Activated naive CD8-positive, alpha-beta T cell treated with anti-CD3 and anti-CD28 coated beads, Interleukin-2, amount 10 ng/mL, durations not matched to agents 7 days and 5 days (primary cell): ENCODE results near the gene APOBEC3G. TPM values are rescaled to one million over a fixed set of nuclear protein-coding genes. Genes with fewer than 3 reads are reported as not detected.
"Not testable (repeated sequence)": the region's sequence is repeated elsewhere in the genome, so short reads cannot be mapped to it uniquely, and the experiment has no call there.

Experiments
- ATAC-seq: fragments of 150-1000 bp; cut with Tn5 transposase; one replicate; pipeline ENCODE4 v1.10.0; 2021; ENCODE audit warnings: low read depth, moderate library complexity
- POLR2A ChIA-PET: fragments of 350-600 bp; sonication (Branson Sonifier 250); formaldehyde crosslinking; loops from one replicate; lab custom pipeline; 2021; ENCODE audit warnings: antibody characterized with exemption; lab: Charles Lee
- DNase-seq: peaks from one replicate; pipeline ENCODE4 v3.0.0; 2021
- H3K27ac Mint-ChIP-seq: one replicate; pipeline ENCODE4 v1.8.0; 2022; ENCODE audit warnings: mild to moderate bottlenecking, mixed read lengths
- H3K27me3 Mint-ChIP-seq: one replicate; pipeline ENCODE4 v1.8.0; 2022; ENCODE audit warnings: mild to moderate bottlenecking, moderate library complexity, mixed read lengths
- H3K36me3 Mint-ChIP-seq: one replicate; pipeline ENCODE4 v1.8.0; 2021; ENCODE audit warnings: mild to moderate bottlenecking, mixed read lengths
- H3K4me1 Mint-ChIP-seq: one replicate; pipeline ENCODE4 v1.8.0; 2021; ENCODE audit warnings: mixed read lengths
- H3K4me3 Mint-ChIP-seq: one replicate; pipeline ENCODE4 v1.8.0; 2022; ENCODE audit warnings: mild to moderate bottlenecking, moderate library complexity, mixed read lengths
- H3K9me3 Mint-ChIP-seq: one replicate; pipeline ENCODE4 v1.8.0; 2021; ENCODE audit warnings: mixed read lengths
- total RNA-seq, 2 experiments: library from RNA; stranded (reverse); gene quantifications; one replicate each; pipeline ENCODE4 v1.2.3, GENCODE V29; 2021

APOBEC3G gene
- 100 to 1,000 TPM; 116 to 118 TPM for total RNA-seq

- POLR2A ChIA-PET, result interaction anchor here (1.0 to 2.5 kb wide), 4 partner anchors 13 to 57 kb away, joined by 3 to 14 read pairs (median 7); no protein-coding TSS in a partner anchor
- not testable (repeated sequence) for H3K27me3 Mint-ChIP-seq, H3K9me3 Mint-ChIP-seq
- H3K4me3 Mint-ChIP-seq, result peak within 1 kb of the TSS; percentile 96
- peaks cover 29% of the 10 kb centered on the region for H3K36me3 Mint-ChIP-seq
- DNase-seq, result peak; percentile 68
- ATAC-seq, result peak; percentile 99
- H3K4me1 Mint-ChIP-seq, result peaks cover 38% of the 10 kb centered on the region
- peak within 1 kb of the TSS; percentile 94 for H3K27ac Mint-ChIP-seq
Measured at GRCh38 chr22:39077026-39077840, at the start of gene APOBEC3G. Gene APOBEC3G, plus strand, starts transcription at chr22:39077275. Its CDS starts 87 bp downstream, at chr22:39077362.

GRCh38 chr22:39027717-39028116, 49.4 kb upstream of the APOBEC3G start:
- Mint-ChIP-seq H3K4me3 (no peak overlapping the region), H3K36me3 (peaks cover 12% of the 10 kb centered on the region), H3K9me3 (no peaks in the 10 kb centered on the region), H3K4me1 (peaks cover 32% of the 10 kb centered on the region), H3K27me3 (no peaks in the 10 kb centered on the region), H3K27ac (peak overlapping the region; percentile 71)
- no peak for DNase-seq
- ATAC-seq, result no peak
- POLR2A ChIA-PET, result interaction anchor here (0.9 kb wide), 1 partner anchor 12 kb away, joined by 3 read pairs; no protein-coding TSS in a partner anchor

- DNase-seq, result no peak
- H3K9me3 Mint-ChIP-seq, result no peaks in the 10 kb centered on the region
- POLR2A ChIA-PET, result interaction anchor here (0.9 kb wide), 1 partner anchor 12 kb away, joined by 3 read pairs; no protein-coding TSS in a partner anchor
- no peak overlapping the region for H3K4me3 Mint-ChIP-seq
- H3K27ac Mint-ChIP-seq, result no peak overlapping the region
- peaks cover 16% of the 10 kb centered on the region for H3K36me3 Mint-ChIP-seq
- ATAC-seq, result no peak
- no peaks in the 10 kb centered on the region for H3K27me3 Mint-ChIP-seq
- H3K4me1 Mint-ChIP-seq, result peaks cover 32% of the 10 kb centered on the region
Measured at GRCh38 chr22:39028281-39028680, 48.8 kb upstream of the APOBEC3G start.

GRCh38 chr22:39029227-39029626, 47.8 kb upstream of the APOBEC3G start:
- Mint-ChIP-seq H3K4me1 (peaks cover 25% of the 10 kb centered on the region), H3K36me3 (peaks cover 13% of the 10 kb centered on the region), H3K27me3 (no peaks in the 10 kb centered on the region), H3K9me3 (no peaks in the 10 kb centered on the region), H3K27ac (no peak overlapping the region), H3K4me3 (no peak overlapping the region)
- ATAC-seq (no peak), DNase-seq (no peak)
- POLR2A ChIA-PET, result no interaction called here

- Mint-ChIP-seq H3K27ac (no peak overlapping the region), H3K27me3 (no peaks in the 10 kb centered on the region), H3K36me3 (peaks cover 13% of the 10 kb centered on the region), H3K4me3 (no peak overlapping the region), H3K4me1 (peaks cover 12% of the 10 kb centered on the region), H3K9me3 (no peaks in the 10 kb centered on the region)
- ATAC-seq, result no peak
- DNase-seq, result no peak
- POLR2A ChIA-PET, result interaction anchor here (1.1 kb wide), 1 partner anchor 9 kb away, joined by 3 read pairs; no protein-coding TSS in a partner anchor
Measured at GRCh38 chr22:39030705-39031104, 46.4 kb upstream of the APOBEC3G start.

GRCh38 chr22:39031434-39032295, 45.4 kb upstream of the APOBEC3G start:
- H3K27me3 Mint-ChIP-seq, ATAC-seq, H3K9me3 Mint-ChIP-seq, H3K27ac Mint-ChIP-seq, DNase-seq, H3K4me3 Mint-ChIP-seq, H3K4me1 Mint-ChIP-seq: not testable (repeated sequence)
- POLR2A ChIA-PET, result interaction anchor here (1.1 kb wide), 1 partner anchor 10 kb away, joined by 3 read pairs; no protein-coding TSS in a partner anchor
- H3K36me3 Mint-ChIP-seq, result peaks cover 13% of the 10 kb centered on the region

- H3K27me3 Mint-ChIP-seq, ATAC-seq, H3K4me3 Mint-ChIP-seq, H3K9me3 Mint-ChIP-seq, H3K27ac Mint-ChIP-seq, DNase-seq, POLR2A ChIA-PET: not testable (repeated sequence)
- peaks cover 11% of the 10 kb centered on the region for H3K36me3 Mint-ChIP-seq
- H3K4me1 Mint-ChIP-seq, result peaks cover 21% of the 10 kb centered on the region
Measured at GRCh38 chr22:39037071-39037470, 40.0 kb upstream of the APOBEC3G start.

- Mint-ChIP-seq H3K36me3 (peaks cover 8% of the 10 kb centered on the region), H3K9me3 (no peaks in the 10 kb centered on the region), H3K4me1 (peaks cover 30% of the 10 kb centered on the region), H3K4me3 (peak overlapping the region; percentile 97), H3K27me3 (no peaks in the 10 kb centered on the region), H3K27ac (peak overlapping the region; percentile 93)
- POLR2A ChIA-PET, result interaction anchor here (0.8 to 1.0 kb wide), 2 partner anchors 11 to 18 kb away, joined by 3 read pairs; no protein-coding TSS in a partner anchor
- ATAC-seq (no peak), DNase-seq (no peak)
Measured at GRCh38 chr22:39039306-39040126, 37.6 kb upstream of the APOBEC3G start.

- peaks cover 34% of the 10 kb centered on the region for H3K4me1 Mint-ChIP-seq
Measured at GRCh38 chr22:39040155-39040537, 36.9 kb upstream of the APOBEC3G start.

GRCh38 chr22:39040538-39041296, 36.4 kb upstream of the APOBEC3G start, which contains the start of gene APOBEC3F:
Gene APOBEC3F, plus strand, starts transcription at chr22:39040864. Its CDS starts 97 bp downstream, at chr22:39040961.
- peak; percentile 82 for DNase-seq
- not testable (repeated sequence) for H3K27me3 Mint-ChIP-seq, H3K9me3 Mint-ChIP-seq
- Mint-ChIP-seq H3K4me1 (peaks cover 38% of the 10 kb centered on the region), H3K36me3 (peaks cover 16% of the 10 kb centered on the region), H3K27ac (peak within 1 kb of the TSS; percentile 93), H3K4me3 (peak within 1 kb of the TSS; percentile 97)
- peak; percentile 95 for ATAC-seq
- POLR2A ChIA-PET, result interaction anchor here (0.7 to 1.0 kb wide), 3 partner anchors 13 to 58 kb away, joined by 3 read pairs; no protein-coding TSS in a partner anchor

More at GRCh38 chr22:39040155-39040537, 36.9 kb upstream of the APOBEC3G start:
- ATAC-seq, H3K9me3 Mint-ChIP-seq, H3K27me3 Mint-ChIP-seq, DNase-seq: not testable (repeated sequence)
- POLR2A ChIA-PET, result interaction anchor here (0.8 to 1.0 kb wide), 2 partner anchors 12 to 18 kb away, joined by 3 read pairs; no protein-coding TSS in a partner anchor
- H3K36me3 Mint-ChIP-seq, result peaks cover 11% of the 10 kb centered on the region
- peak overlapping the region; percentile 93 for H3K27ac Mint-ChIP-seq
- peak overlapping the region; percentile 97 for H3K4me3 Mint-ChIP-seq

- Mint-ChIP-seq H3K27me3 (no peaks in the 10 kb centered on the region), H3K4me1 (peaks cover 42% of the 10 kb centered on the region), H3K36me3 (peaks cover 16% of the 10 kb centered on the region), H3K9me3 (no peaks in the 10 kb centered on the region), H3K27ac (peak overlapping the region; percentile 57), H3K4me3 (peak overlapping the region; percentile 97)
- ATAC-seq, result no peak
- POLR2A ChIA-PET, result interaction anchor here (0.7 to 0.9 kb wide), 2 partner anchors 35 to 59 kb away, joined by 3 read pairs; partner anchors contain the start of gene APOBEC3G
- DNase-seq, result no peak
Measured at GRCh38 chr22:39041908-39042307, 35.2 kb upstream of the APOBEC3G start.
